Measurements from ENCODE around the gene PLA2R1.

DNA sequence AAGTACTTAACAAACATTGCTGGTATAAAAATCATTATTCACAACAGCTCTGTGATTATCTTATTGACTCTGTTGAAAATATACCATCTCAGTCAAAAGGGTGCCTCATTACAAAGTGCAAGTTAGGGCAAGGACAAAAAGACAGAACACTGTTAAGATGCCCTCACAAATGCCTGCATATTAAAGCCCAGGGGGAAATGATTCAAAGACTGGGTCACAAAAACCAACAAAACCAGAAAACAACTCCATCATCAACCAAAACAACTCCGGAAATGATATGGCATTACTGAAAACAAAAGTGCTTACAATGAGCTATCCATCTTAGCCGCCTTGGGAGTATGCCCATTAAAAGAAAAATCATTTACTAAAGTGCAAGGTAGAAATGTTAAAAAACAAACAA, 9.9 kb downstream of the PLA2R1 start:
- TF ChIP-seq POLR2A (IDR thresholded peaks at IDR 0.05): no peak
- TF ChIP-seq, protein P1, sequence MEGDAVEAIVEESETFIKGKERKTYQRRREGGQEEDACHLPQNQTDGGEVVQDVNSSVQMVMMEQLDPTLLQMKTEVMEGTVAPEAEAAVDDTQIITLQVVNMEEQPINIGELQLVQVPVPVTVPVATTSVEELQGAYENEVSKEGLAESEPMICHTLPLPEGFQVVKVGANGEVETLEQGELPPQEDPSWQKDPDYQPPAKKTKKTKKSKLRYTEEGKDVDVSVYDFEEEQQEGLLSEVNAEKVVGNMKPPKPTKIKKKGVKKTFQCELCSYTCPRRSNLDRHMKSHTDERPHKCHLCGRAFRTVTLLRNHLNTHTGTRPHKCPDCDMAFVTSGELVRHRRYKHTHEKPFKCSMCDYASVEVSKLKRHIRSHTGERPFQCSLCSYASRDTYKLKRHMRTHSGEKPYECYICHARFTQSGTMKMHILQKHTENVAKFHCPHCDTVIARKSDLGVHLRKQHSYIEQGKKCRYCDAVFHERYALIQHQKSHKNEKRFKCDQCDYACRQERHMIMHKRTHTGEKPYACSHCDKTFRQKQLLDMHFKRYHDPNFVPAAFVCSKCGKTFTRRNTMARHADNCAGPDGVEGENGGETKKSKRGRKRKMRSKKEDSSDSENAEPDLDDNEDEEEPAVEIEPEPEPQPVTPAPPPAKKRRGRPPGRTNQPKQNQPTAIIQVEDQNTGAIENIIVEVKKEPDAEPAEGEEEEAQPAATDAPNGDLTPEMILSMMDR (IDR thresholded peaks at IDR 0.05): no peak
